GM12892 (cell line): ENCODE data around the gene KCNQ1OT1.

Source experiments
- DNase-seq: peaks from one replicate; pipeline ENCODE4 v3.0.0; 2011; ENCODE audit not compliant: insufficient read length
- FAIRE-seq: peaks from 2 replicates; lab custom pipeline; 2011; peaks lifted over from hg19 to GRCh38; lab: Jason Lieb, UNC
- POLR2A ChIP-seq: IDR thresholded peaks from 2 replicates; pipeline ENCODE4 v1.6.1; 2011; ENCODE audit warnings: low read depth, low read length, control low read depth
- POLR2AphosphoS5 ChIP-seq: IDR thresholded peaks from 2 replicates; pipeline ENCODE4 v1.6.1; 2011; ENCODE audit warnings: low read depth, low read length, control low read depth
- TAF1 ChIP-seq: IDR thresholded peaks from 2 replicates; pipeline ENCODE4 v1.6.1; 2011; ENCODE audit warnings: low read depth, mild to moderate bottlenecking, control low read depth, low read length, borderline replicate concordance

The KCNQ1OT1 gene

GRCh38 chr11:2665526-2666400 is 34.0 kb downstream of the KCNQ1OT1 start:
- TF ChIP-seq TAF1 (no peak), POLR2A (no peak), POLR2AphosphoS5 (no peak)
- FAIRE-seq (no peak), DNase-seq (no peak)

- no peak for TF ChIP-seq TAF1
- no peak for TF ChIP-seq POLR2A
- TF ChIP-seq POLR2AphosphoS5: no peak
Observed at GRCh38 chr11:2664791-2665525, 34.8 kb downstream of the KCNQ1OT1 start.

GRCh38 chr11:2664376-2664775 is 35.4 kb downstream of the KCNQ1OT1 start:
- no peak for TF ChIP-seq POLR2AphosphoS5
- TF ChIP-seq TAF1: no peak
- no peak for TF ChIP-seq POLR2A
- FAIRE-seq: no peak
- no peak for DNase-seq

More at GRCh38 chr11:2664791-2665525, 34.8 kb downstream of the KCNQ1OT1 start:
- FAIRE-seq (no peak), DNase-seq (no peak)

GRCh38 chr11:2663915-2664314 is 35.9 kb downstream of the KCNQ1OT1 start:
- TF ChIP-seq POLR2A: no peak
- TF ChIP-seq POLR2AphosphoS5: no peak
- TF ChIP-seq TAF1: no peak
- DNase-seq: no peak
- FAIRE-seq: no peak

GRCh38 chr11:2663506-2663905 is 36.3 kb downstream of the KCNQ1OT1 start:
- TF ChIP-seq POLR2A: no peak
- TF ChIP-seq TAF1: no peak
- no peak for TF ChIP-seq POLR2AphosphoS5
- DNase-seq: no peak
- no peak for FAIRE-seq

- DNase-seq (no peak), FAIRE-seq (no peak)
- TF ChIP-seq POLR2A (no peak), POLR2AphosphoS5 (no peak), TAF1 (no peak)
Observed at GRCh38 chr11:2662430-2663299, 37.1 kb downstream of the KCNQ1OT1 start.

- FAIRE-seq (no peak), DNase-seq (no peak)
- no peak for TF ChIP-seq POLR2A
- TF ChIP-seq POLR2AphosphoS5: no peak
- TF ChIP-seq TAF1: no peak
Observed at GRCh38 chr11:2662024-2662312, 37.8 kb downstream of the KCNQ1OT1 start.

- no peak for FAIRE-seq
- no peak for DNase-seq
- TF ChIP-seq POLR2A: no peak
- TF ChIP-seq POLR2AphosphoS5: no peak
- no peak for TF ChIP-seq TAF1
Observed at GRCh38 chr11:2661173-2662023, 38.4 kb downstream of the KCNQ1OT1 start.

GRCh38 chr11:2660357-2660939 is 39.3 kb downstream of the KCNQ1OT1 start:
- FAIRE-seq (no peak), DNase-seq (no peak)
- TF ChIP-seq POLR2A: no peak
- no peak for TF ChIP-seq POLR2AphosphoS5
- no peak for TF ChIP-seq TAF1
